Tibial nerve (tissue), 4 donors: ENCODE results near the gene BAG5. TPM values are rescaled to one million over a fixed set of nuclear protein-coding genes. Genes with fewer than 3 reads are reported as not detected.

Source experiments
- DNase-seq, 2 donors: peaks; one replicate each; pipeline ENCODE4 v3.0.0-alpha.2; 2019; ENCODE audit warnings: low spot score in 2 of 2
- H3K27ac ChIP-seq, 4 donors: fragments of 200-600 bp; sonication (generic) in 3 of 4; one replicate each; pipeline ENCODE4 v1.5.1; 2017 to 2019; ENCODE audit warnings: mild to moderate bottlenecking in 1 of 4
- H3K27me3 ChIP-seq, 2 donors: fragments of 200-600 bp; sonication (generic) in 1 of 2; one replicate each; pipeline versions ENCODE4 v1.5.1 to v1.6.0; 2017 to 2019
- H3K36me3 ChIP-seq, 3 donors: fragments of 200-600 bp; sonication (generic); one replicate each; pipeline ENCODE4 v1.5.1; 2018 to 2019
- H3K4me1 ChIP-seq, 4 donors: fragments of 200-600 bp; sonication (generic) in 3 of 4; one replicate each; pipeline ENCODE4 v1.5.1; 2017 to 2019
- H3K4me3 ChIP-seq, 4 donors: fragments of 200-600 bp; sonication (generic) in 3 of 4; one replicate each; pipeline ENCODE4 v1.5.1; 2017 to 2019; ENCODE audit warnings: mild to moderate bottlenecking in 1 of 4, moderate library complexity in 1 of 4
- H3K9me3 ChIP-seq, 4 donors: fragments of 200-600 bp; sonication (generic) in 3 of 4; one replicate each; pipeline ENCODE4 v1.5.1; 2017 to 2019
- EP300 ChIP-seq, 2 donors: sonication (generic); formaldehyde crosslinking; IDR thresholded peaks; one replicate each; pipeline ENCODE4 v1.6.1; 2017; ENCODE audit warnings: antibody characterized with exemption in 2 of 2, mild to moderate bottlenecking in 1 of 2
- POLR2A ChIP-seq, 2 donors: fragments of 450-650 bp; IDR thresholded peaks; one replicate each; pipeline ENCODE4 v1.6.1; 2017; ENCODE audit warnings: antibody characterized with exemption in 2 of 2, mild to moderate bottlenecking in 2 of 2, moderate library complexity in 2 of 2
- WGBS, 2 donors: methylation state at CpG; one replicate each; pipeline ENCODE4 v1.1.5; 2018; 5-methylcytosine and 5-hydroxymethylcytosine counted together
- small RNA-seq: library from RNA; depleted of rRNA; stranded (forward); fragments of <200 nt; gene quantifications from one replicate; pipeline ENCODE3, GENCODE V24; 2016
- total RNA-seq, 4 donors: library from RNA; depleted of rRNA; stranded (reverse); fragments of >200 nt; gene quantifications; one replicate each; pipeline ENCODE4 v1.1.0, GENCODE V29; 2016
- TF ChIP-seq, protein P1 (sequence below), 5 experiments: fragments of 200-600 bp in 3 of 5; fragments of 450-650 bp in 2 of 5; sonication (generic) in 3 of 5; IDR thresholded peaks; one replicate each; pipeline ENCODE4 v1.5.1; 2016 to 2019; ENCODE audit warnings: antibody characterized with exemption in 5 of 5, mild to moderate bottlenecking in 3 of 5, moderate library complexity in 2 of 5

The BAG5 gene
- total RNA-seq, 4 donors from 2014 or later, result 26.1 to 36.5 (median 31.7) TPM

DNA sequence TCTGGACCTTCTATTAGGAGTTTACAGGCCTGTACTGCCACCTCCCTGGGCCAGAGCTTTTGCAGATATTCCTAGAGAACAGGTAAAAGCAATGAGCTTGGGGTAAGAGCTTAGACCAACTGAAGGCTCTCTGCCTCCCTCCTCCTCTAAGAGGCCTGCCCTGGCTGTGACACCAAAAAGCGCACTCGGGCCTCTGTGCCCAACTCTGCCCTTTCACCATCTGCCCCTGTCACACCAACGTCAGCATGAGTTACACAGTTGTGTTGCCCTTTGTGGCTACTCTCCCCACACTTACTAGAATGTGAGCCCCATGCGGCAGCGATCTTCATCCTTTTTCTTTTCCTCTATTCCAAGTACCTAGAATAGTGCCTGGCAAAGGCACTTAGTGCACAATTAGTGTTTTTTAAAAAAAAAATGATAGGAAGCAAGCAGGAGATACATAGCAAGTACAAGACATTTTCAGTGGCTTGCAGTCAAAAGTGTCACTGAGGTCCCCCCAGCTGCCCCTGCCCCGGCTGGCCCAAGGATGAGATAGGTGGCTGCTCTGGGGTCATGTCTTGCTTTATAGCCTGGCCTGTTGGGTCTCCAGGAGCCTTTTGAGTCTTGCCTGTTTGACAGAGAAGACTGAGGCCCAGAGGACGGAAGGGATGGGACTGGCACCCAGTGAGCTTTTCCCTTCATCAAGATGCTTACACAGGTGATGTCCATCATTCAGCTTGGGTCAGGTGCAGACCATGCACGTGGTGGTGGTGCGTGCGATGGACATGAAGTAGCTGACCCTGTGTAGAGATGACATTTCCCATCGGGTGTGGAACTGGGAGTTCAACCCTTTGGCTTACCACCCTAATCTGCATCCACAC, 52.4 kb downstream of the BAG5 start:
- DNase-seq, result no peak
- whole genome bisulfite sequencing, 2 donors, result 80 to 81% methylated on average over 11 of the region's 11 CpGs
- TF ChIP-seq POLR2A (IDR thresholded peaks at IDR 0.05), result no peak
- TF ChIP-seq, protein P1, sequence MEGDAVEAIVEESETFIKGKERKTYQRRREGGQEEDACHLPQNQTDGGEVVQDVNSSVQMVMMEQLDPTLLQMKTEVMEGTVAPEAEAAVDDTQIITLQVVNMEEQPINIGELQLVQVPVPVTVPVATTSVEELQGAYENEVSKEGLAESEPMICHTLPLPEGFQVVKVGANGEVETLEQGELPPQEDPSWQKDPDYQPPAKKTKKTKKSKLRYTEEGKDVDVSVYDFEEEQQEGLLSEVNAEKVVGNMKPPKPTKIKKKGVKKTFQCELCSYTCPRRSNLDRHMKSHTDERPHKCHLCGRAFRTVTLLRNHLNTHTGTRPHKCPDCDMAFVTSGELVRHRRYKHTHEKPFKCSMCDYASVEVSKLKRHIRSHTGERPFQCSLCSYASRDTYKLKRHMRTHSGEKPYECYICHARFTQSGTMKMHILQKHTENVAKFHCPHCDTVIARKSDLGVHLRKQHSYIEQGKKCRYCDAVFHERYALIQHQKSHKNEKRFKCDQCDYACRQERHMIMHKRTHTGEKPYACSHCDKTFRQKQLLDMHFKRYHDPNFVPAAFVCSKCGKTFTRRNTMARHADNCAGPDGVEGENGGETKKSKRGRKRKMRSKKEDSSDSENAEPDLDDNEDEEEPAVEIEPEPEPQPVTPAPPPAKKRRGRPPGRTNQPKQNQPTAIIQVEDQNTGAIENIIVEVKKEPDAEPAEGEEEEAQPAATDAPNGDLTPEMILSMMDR (IDR thresholded peaks at IDR 0.05), result no peak
- TF ChIP-seq EP300 (IDR thresholded peaks at IDR 0.05), result no peak
- Histone ChIP-seq H3K27me3 (no peaks in the 10 kb centered on the region), H3K36me3 (peaks cover 0 to 64% (median 2%) of the 10 kb centered on the region in 3 donors), H3K4me3 (no peak overlapping the region), H3K9me3 (no peaks in the 10 kb centered on the region), H3K4me1 (peaks cover 0 to 21% (median 13%) of the 10 kb centered on the region in 4 donors), H3K27ac (no peak overlapping the region)

DNA sequence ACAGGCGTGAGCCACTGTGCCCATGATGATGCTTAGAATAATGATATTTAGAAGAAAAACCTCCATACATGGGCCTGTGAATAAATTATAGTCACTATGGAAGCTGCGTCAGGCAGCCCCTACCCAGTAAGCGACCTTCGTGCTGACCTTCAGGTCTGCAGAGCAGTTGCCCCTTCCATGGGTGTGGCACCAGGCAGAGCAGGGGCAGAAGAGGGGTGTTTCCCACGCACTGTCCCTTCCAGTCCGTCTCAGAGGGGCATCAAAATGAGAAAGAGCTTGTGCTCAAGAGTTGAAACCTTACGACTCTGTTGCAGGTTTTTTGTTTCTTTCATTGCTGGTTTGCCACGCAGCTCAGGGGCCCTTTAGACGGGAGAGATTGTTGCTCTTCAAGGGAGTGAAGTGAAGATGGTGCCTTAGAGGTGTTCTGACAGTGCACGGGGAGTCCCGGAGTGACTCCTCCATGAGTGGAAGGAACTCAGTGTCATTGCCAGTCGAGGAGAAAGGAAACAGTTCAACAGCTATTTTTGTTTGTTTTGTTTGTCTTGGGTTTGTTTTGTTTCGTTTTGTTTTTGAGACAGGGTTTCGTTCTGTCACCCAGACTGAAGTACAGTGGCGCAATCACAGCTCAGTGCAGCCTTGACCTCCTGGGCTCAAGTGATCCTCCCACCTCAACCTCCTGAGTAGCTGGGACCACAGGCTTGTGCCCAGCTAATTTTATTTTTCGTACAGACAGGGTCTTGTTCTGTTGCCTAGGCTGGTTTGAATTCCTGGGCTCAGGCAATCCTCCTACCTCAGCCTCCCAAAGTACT, 53.7 kb downstream of the BAG5 start:
- no peak overlapping the region for H3K4me3 ChIP-seq
- peaks cover 0 to 78% (median 13%) of the 10 kb centered on the region in 3 donors for H3K36me3 ChIP-seq
- no peaks in the 10 kb centered on the region for H3K9me3 ChIP-seq
- H3K27ac ChIP-seq, result no peak overlapping the region
- 82 to 88% methylated on average over 16 of the region's 16 CpGs for WGBS, 2 donors
- peaks cover 0 to 15% (median 10%) of the 10 kb centered on the region in 4 donors for H3K4me1 ChIP-seq
- no peak for DNase-seq
- no peaks in the 10 kb centered on the region for H3K27me3 ChIP-seq
- TF ChIP-seq EP300 (IDR thresholded peaks at IDR 0.05) (no peak), POLR2A (IDR thresholded peaks at IDR 0.05) (no peak)
- TF ChIP-seq, protein P1 (IDR thresholded peaks at IDR 0.05), result no peak

DNA sequence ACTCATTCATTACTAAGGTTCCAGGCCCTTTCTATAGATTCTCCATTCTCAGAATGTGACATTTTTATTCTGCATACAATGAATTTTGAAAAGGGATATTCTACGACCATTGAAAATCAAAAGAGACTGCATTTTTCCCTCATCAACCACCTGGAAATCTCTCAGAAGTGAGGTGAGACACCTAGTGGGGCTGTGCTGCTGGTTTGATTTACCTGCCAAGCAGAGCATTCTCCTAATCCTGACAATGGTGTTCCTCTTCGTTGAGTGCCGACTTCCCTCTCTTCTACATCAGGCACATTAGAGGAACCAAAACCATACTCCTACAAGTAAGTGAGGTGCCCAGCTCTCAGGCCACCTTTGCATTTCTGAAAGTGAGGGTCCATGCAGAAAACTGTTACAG, 54.7 kb downstream of the BAG5 start:
- WGBS, 2 donors, result 80 to 84% methylated on average over 3 of the region's 3 CpGs
- no peaks in the 10 kb centered on the region for H3K9me3 ChIP-seq
- no peaks in the 10 kb centered on the region for H3K27me3 ChIP-seq
- H3K27ac ChIP-seq, result no peak overlapping the region
- TF ChIP-seq POLR2A (IDR thresholded peaks at IDR 0.05) (no peak), EP300 (IDR thresholded peaks at IDR 0.05) (no peak)
- TF ChIP-seq, protein P1 (IDR thresholded peaks at IDR 0.05), result no peak
- DNase-seq, result no peak
- peaks cover 0 to 87% (median 15%) of the 10 kb centered on the region in 3 donors for H3K36me3 ChIP-seq
- H3K4me1 ChIP-seq, result peaks cover 0 to 6% (median 3%) of the 10 kb centered on the region in 4 donors
- H3K4me3 ChIP-seq, result no peak overlapping the region

Small RNA genes lying within 50 kb of the gene (small RNA-seq; reads per million reads assigned to genes)
- gene RNU4-68P, result not detected
- not detected for gene RNU7-160P

Other genes with a start within 250 kb of the BAG5 start
- gene EIF5, start 228.4 kb downstream of the BAG5 start, total RNA-seq, result 100 to 1,000 TPM; 128 to 226 (median 160) TPM
- gene MARK3, start 177.2 kb downstream of the BAG5 start, total RNA-seq, result 100 to 1,000 TPM; 109 to 143 (median 125) TPM
- gene CKB, start 39.8 kb downstream of the BAG5 start, total RNA-seq, result 100 to 1,000 TPM in 3 of 4 donors, 10 to 100 TPM in 1; 75.6 to 249 (median 141) TPM
- 10 to 100 TPM; 17.9 to 32.4 (median 22.4) TPM for gene TRMT61A, start 33.5 kb downstream of the BAG5 start, total RNA-seq
- gene COA8, start 303 bp upstream of the BAG5 start, total RNA-seq, result 10 to 100 TPM in 3 of 4 donors, 1 to 10 TPM in 1; 7.2 to 31.6 (median 12.3) TPM
- gene KLC1, start 66.6 kb upstream of the BAG5 start, total RNA-seq, result 100 to 1,000 TPM; 402 to 561 (median 495) TPM
- gene XRCC3, start 152.8 kb upstream of the BAG5 start, total RNA-seq, result 10 to 100 TPM in 1 of 4 donors, 1 to 10 TPM in 3; 4.0 to 10.7 (median 6.2) TPM
- gene ZFYVE21, start 153.2 kb upstream of the BAG5 start, total RNA-seq, result 100 to 1,000 TPM; 151 to 308 (median 224) TPM